NT2/D1 (cell line): ENCODE measurements around the gene LRRC8A.
"Not testable (repeated sequence)": the region's sequence is repeated elsewhere in the genome, so short reads cannot be mapped to it uniquely, and the experiment has no call there.

Experiments used
- DNase-seq: peaks from one replicate; pipeline ENCODE4 v3.0.0-alpha.2; 2011; ENCODE audit warnings: low read depth, low spot score
- H3K27me3 ChIP-seq: 2 replicates; pipeline ENCODE4 v1.6.0; 2011; ENCODE audit warnings: mild to moderate bottlenecking; ENCODE audit not compliant: insufficient read length, insufficient read depth
- H3K36me3 ChIP-seq: 2 replicates; pipeline ENCODE4 v1.6.1; 2011; ENCODE audit warnings: mild to moderate bottlenecking, low read length, mixed read lengths; ENCODE audit not compliant: insufficient read depth, insufficient read length
- H3K4me1 ChIP-seq: 2 replicates; pipeline ENCODE4 v1.5.1; 2011; ENCODE audit not compliant: insufficient read depth, insufficient read length
- H3K4me3 ChIP-seq: 2 replicates; pipeline ENCODE4 v1.5.1; 2011; ENCODE audit warnings: low read depth; ENCODE audit not compliant: insufficient read length
- H3K9ac ChIP-seq: 2 replicates; pipeline ENCODE4 v1.6.0; 2011; ENCODE audit warnings: low read depth; ENCODE audit not compliant: insufficient read length
- H3K9me3 ChIP-seq: 2 replicates; pipeline ENCODE4 v1.5.1; 2011; ENCODE audit warnings: mild to moderate bottlenecking, low read length; ENCODE audit not compliant: insufficient read depth
- SUZ12 ChIP-seq: IDR thresholded peaks from 2 replicates; pipeline ENCODE4 v1.6.1; 2011; ENCODE audit not compliant: insufficient read length, insufficient read depth; ENCODE audit errors: extremely low read depth
- YY1 ChIP-seq: IDR thresholded peaks from 2 replicates; pipeline ENCODE4 v1.6.1; 2011; ENCODE audit not compliant: insufficient read length, insufficient read depth
- ZNF274 ChIP-seq: IDR thresholded peaks from 2 replicates; pipeline ENCODE4 v1.6.1; 2011; ENCODE audit warnings: mild to moderate bottlenecking, low read depth, low read length

LRRC8A gene

GRCh38 chr9:128841694-128842492 lies 40.0 kb upstream of the LRRC8A start:
- TF ChIP-seq SUZ12 = no peak
- TF ChIP-seq YY1 = no peak
- no peak for TF ChIP-seq ZNF274
- H3K36me3 ChIP-seq = peaks cover 61% of the 10 kb centered on the region
- peaks cover 9% of the 10 kb centered on the region for H3K4me1 ChIP-seq
- no peak overlapping the region for H3K9ac ChIP-seq
- H3K4me3 ChIP-seq = no peak overlapping the region
- no peaks in the 10 kb centered on the region for H3K9me3 ChIP-seq
- no peaks in the 10 kb centered on the region for H3K27me3 ChIP-seq
- no peak for DNase-seq

- peaks cover 58% of the 10 kb centered on the region for H3K36me3 ChIP-seq
- H3K9me3 ChIP-seq, H3K4me3 ChIP-seq, DNase-seq, H3K9ac ChIP-seq, H3K27me3 ChIP-seq, H3K4me1 ChIP-seq: not testable (repeated sequence)
Observed at GRCh38 chr9:128843171-128843570, 38.8 kb upstream of the LRRC8A start.

- Histone ChIP-seq H3K4me3 (no peak overlapping the region), H3K36me3 (peaks cover 46% of the 10 kb centered on the region), H3K9me3 (peaks cover 9% of the 10 kb centered on the region; the same call in 1 of the 2 replicates), H3K4me1 (peaks cover 9% of the 10 kb centered on the region), H3K9ac (no peak overlapping the region), H3K27me3 (no peaks in the 10 kb centered on the region)
- TF ChIP-seq ZNF274 (no peak), SUZ12 (no peak), YY1 (no peak)
- no peak for DNase-seq
Observed at GRCh38 chr9:128845186-128845931, 36.6 kb upstream of the LRRC8A start.

GRCh38 chr9:128846680-128847030 lies 35.3 kb upstream of the LRRC8A start:
- peaks cover 9% of the 10 kb centered on the region for H3K4me1 ChIP-seq
- peaks cover 41% of the 10 kb centered on the region for H3K36me3 ChIP-seq
- TF ChIP-seq SUZ12 (no peak), ZNF274 (no peak), YY1 (no peak)
- H3K9me3 ChIP-seq = peaks cover 22% of the 10 kb centered on the region
- H3K9ac ChIP-seq = peak overlapping the region; percentile 32
- H3K4me3 ChIP-seq = no peak overlapping the region
- H3K27me3 ChIP-seq = no peaks in the 10 kb centered on the region
- DNase-seq = no peak

- peaks cover 9% of the 10 kb centered on the region for H3K4me1 ChIP-seq
- peaks cover 28% of the 10 kb centered on the region for H3K9me3 ChIP-seq
- TF ChIP-seq SUZ12 (no peak), YY1 (no peak), ZNF274 (no peak)
Observed at GRCh38 chr9:128847803-128848202, 34.1 kb upstream of the LRRC8A start.

GRCh38 chr9:128851024-128851423 lies 30.9 kb upstream of the LRRC8A start:
- not testable (repeated sequence) for H3K27me3 ChIP-seq, DNase-seq, H3K4me3 ChIP-seq, H3K9ac ChIP-seq, H3K4me1 ChIP-seq
- Histone ChIP-seq H3K9me3 (peaks cover 28% of the 10 kb centered on the region), H3K36me3 (peaks cover 18% of the 10 kb centered on the region)

More at GRCh38 chr9:128847803-128848202, 34.1 kb upstream of the LRRC8A start:
- DNase-seq = no peak
- Histone ChIP-seq H3K4me3 (no peak overlapping the region), H3K27me3 (no peaks in the 10 kb centered on the region), H3K36me3 (peaks cover 34% of the 10 kb centered on the region), H3K9ac (no peak overlapping the region)

GRCh38 chr9:128851779-128852600 lies 29.9 kb upstream of the LRRC8A start:
- not testable (repeated sequence) for H3K4me3 ChIP-seq, H3K9ac ChIP-seq, H3K4me1 ChIP-seq, H3K27me3 ChIP-seq, DNase-seq
- peaks cover 28% of the 10 kb centered on the region for H3K9me3 ChIP-seq
- peaks cover 13% of the 10 kb centered on the region for H3K36me3 ChIP-seq

- not testable (repeated sequence) for DNase-seq, H3K4me1 ChIP-seq, H3K36me3 ChIP-seq, H3K9ac ChIP-seq, H3K27me3 ChIP-seq, H3K4me3 ChIP-seq
- H3K9me3 ChIP-seq = peaks cover 28% of the 10 kb centered on the region
Observed at GRCh38 chr9:128852646-128853045, 29.3 kb upstream of the LRRC8A start.

- H3K4me3 ChIP-seq, DNase-seq, H3K9ac ChIP-seq, H3K36me3 ChIP-seq, H3K4me1 ChIP-seq, H3K27me3 ChIP-seq: not testable (repeated sequence)
- peaks cover 19% of the 10 kb centered on the region for H3K9me3 ChIP-seq
Observed at GRCh38 chr9:128854454-128854853, 27.5 kb upstream of the LRRC8A start.

GRCh38 chr9:128858476-128858875 lies 23.5 kb upstream of the LRRC8A start:
- H3K4me3 ChIP-seq, H3K9me3 ChIP-seq, DNase-seq, H3K9ac ChIP-seq, H3K4me1 ChIP-seq, H3K27me3 ChIP-seq, H3K36me3 ChIP-seq: not testable (repeated sequence)
